HEK293 (cell line): Measurements from ENCODE around the gene PPP1R1C.

Experiments
- CTCF ChIA-PET: fragments of 350-600 bp; formaldehyde crosslinking; extraction: SDS; loops from one replicate; lab custom pipeline; 2021; ENCODE audit warnings: antibody characterized with exemption; lab: Yijun Ruan, JAX
- POLR2A ChIA-PET: fragments of 300-600 bp; formaldehyde crosslinking; extraction: SDS; loops from one replicate; lab custom pipeline; 2020; ENCODE audit warnings: antibody characterized with exemption, inconsistent platforms; lab: Yijun Ruan, JAX
- H3K27ac ChIP-seq: fragments of 200-500 bp; sonication (Bioruptor generic); 2 replicates; pipeline ENCODE4 v1.5.1; 2014; ENCODE audit warnings: low read depth, low read length, control low read depth, inconsistent platforms; ENCODE audit errors: extremely low read depth
- H3K36me3 ChIP-seq, 2 experiments: fragments of 200-500 bp in 1 of 2; sonication (Bioruptor generic) in 1 of 2; 1 replicate in 1 of 2; 2 replicates in 1 of 2; pipeline ENCODE4 v1.5.1; 2014 to 2017; ENCODE audit warnings: inconsistent platforms in 2 of 2, low read length in 2 of 2; ENCODE audit not compliant: control insufficient read depth in 2 of 2, insufficient read depth in 1 of 2
- H3K4me1 ChIP-seq: fragments of 200-500 bp; sonication (Bioruptor generic); 2 replicates; pipeline ENCODE4 v1.5.1; 2014; ENCODE audit warnings: mild to moderate bottlenecking, low read length, inconsistent platforms; ENCODE audit not compliant: control insufficient read depth, insufficient read depth
- H3K4me3 ChIP-seq: 2 replicates; pipeline ENCODE4 v1.5.1; 2011; ENCODE audit warnings: low read depth, mild to moderate bottlenecking, control low read depth, low read length, moderate library complexity
- H3K9me3 ChIP-seq: fragments of 200-500 bp; sonication (Bioruptor generic); 2 replicates; pipeline ENCODE4 v1.5.1; 2014; ENCODE audit warnings: low read depth, low read length, inconsistent platforms; ENCODE audit not compliant: control insufficient read depth, insufficient read depth
- KLF16 ChIP-seq: fragments of 450-650 bp; formaldehyde crosslinking; IDR thresholded peaks from 2 replicates; pipeline ENCODE4 v1.5.1; 2017; ENCODE audit warnings: missing biosample characterization, missing genetic modification characterization
- MZF1 ChIP-seq: fragments of 450-650 bp; formaldehyde crosslinking; IDR thresholded peaks from 2 replicates; pipeline ENCODE4 v1.5.1; 2017; ENCODE audit warnings: missing biosample characterization, missing genetic modification characterization, borderline replicate concordance
- OSR2 ChIP-seq: fragments of 450-650 bp; formaldehyde crosslinking; IDR thresholded peaks from 2 replicates; pipeline ENCODE4 v1.5.1; 2016; ENCODE audit warnings: missing biosample characterization, missing genetic modification characterization
- PRDM10 ChIP-seq: fragments of 450-650 bp; formaldehyde crosslinking; IDR thresholded peaks from 2 replicates; pipeline ENCODE4 v1.5.1; 2016; ENCODE audit warnings: missing biosample characterization, missing genetic modification characterization
- TCF7L2 ChIP-seq: IDR thresholded peaks from 2 replicates; pipeline ENCODE4 v1.6.1; 2011; ENCODE audit warnings: low read depth, mild to moderate bottlenecking, inconsistent platforms, low read length, moderate library complexity, borderline replicate concordance
- ZBTB7A ChIP-seq: fragments of 450-650 bp; formaldehyde crosslinking; IDR thresholded peaks from 2 replicates; pipeline ENCODE4 v1.5.1; 2016; ENCODE audit warnings: low read depth, missing biosample characterization, missing genetic modification characterization
- ZNF121 ChIP-seq: fragments of 450-650 bp; formaldehyde crosslinking; IDR thresholded peaks from 2 replicates; pipeline ENCODE4 v1.5.1; 2016; ENCODE audit warnings: missing biosample characterization, missing genetic modification characterization
- ZNF292 ChIP-seq: fragments of 450-650 bp; formaldehyde crosslinking; IDR thresholded peaks from 2 replicates; pipeline ENCODE4 v1.5.1; 2016; ENCODE audit warnings: low read depth, missing biosample characterization, missing genetic modification characterization, borderline replicate concordance
- ZNF362 ChIP-seq: fragments of 450-650 bp; formaldehyde crosslinking; IDR thresholded peaks from 2 replicates; pipeline ENCODE4 v1.5.1; 2016; ENCODE audit warnings: missing biosample characterization, missing genetic modification characterization
- ZNF404 ChIP-seq: fragments of 450-650 bp; formaldehyde crosslinking; IDR thresholded peaks from 2 replicates; pipeline ENCODE4 v1.5.1; 2017; ENCODE audit warnings: missing biosample characterization, missing genetic modification characterization
- ZNF544 ChIP-seq: fragments of 450-650 bp; formaldehyde crosslinking; IDR thresholded peaks from 2 replicates; pipeline ENCODE4 v1.5.0; 2017; ENCODE audit warnings: missing biosample characterization, missing genetic modification characterization
- ZNF585B ChIP-seq: fragments of 450-650 bp; formaldehyde crosslinking; IDR thresholded peaks from 2 replicates; pipeline ENCODE4 v1.5.1; 2016; ENCODE audit warnings: missing biosample characterization, missing genetic modification characterization
- ZNF596 ChIP-seq: fragments of 450-650 bp; IDR thresholded peaks from 2 replicates; pipeline ENCODE4 v1.5.0; 2018; ENCODE audit warnings: missing biosample characterization, mild to moderate bottlenecking, missing genetic modification characterization, moderate library complexity
- ZNF645 ChIP-seq: fragments of 450-650 bp; formaldehyde crosslinking; IDR thresholded peaks from 2 replicates; pipeline ENCODE4; 2016; ENCODE audit warnings: missing biosample characterization, missing genetic modification characterization
- ZNF658 ChIP-seq: fragments of 450-650 bp; formaldehyde crosslinking; IDR thresholded peaks from 2 replicates; pipeline ENCODE4; 2016; ENCODE audit warnings: missing biosample characterization, missing genetic modification characterization
- ZNF664 ChIP-seq: fragments of 450-650 bp; formaldehyde crosslinking; IDR thresholded peaks from 2 replicates; pipeline ENCODE4 v1.5.1; 2016; ENCODE audit warnings: missing biosample characterization, missing genetic modification characterization
- TF ChIP-seq, protein P1 (sequence below): fragments of 450-650 bp; formaldehyde crosslinking; IDR thresholded peaks from 2 replicates; pipeline ENCODE4 v1.5.1; 2016; ENCODE audit warnings: missing biosample characterization, missing genetic modification characterization
- TF ChIP-seq, protein P2 (sequence below): fragments of 450-650 bp; formaldehyde crosslinking; IDR thresholded peaks from 2 replicates; pipeline ENCODE4 v1.5.1; 2016; ENCODE audit warnings: missing biosample characterization, missing genetic modification characterization

Gene PPP1R1C

GRCh38 chr2:182004945-182005520 is 19.4 kb downstream of the PPP1R1C start:
- TF ChIP-seq ZNF544 (tag by site-specific recombination), result no peak
- TF ChIP-seq, all 188 proteins: peak for 0
- H3K4me1 ChIP-seq, result no peaks in the 10 kb centered on the region
- H3K36me3 ChIP-seq, result no peaks in the 10 kb centered on the region
- no peaks in the 10 kb centered on the region for H3K9me3 ChIP-seq
- no peak overlapping the region for H3K4me3 ChIP-seq
- H3K27ac ChIP-seq, result no peak overlapping the region
- CTCF ChIA-PET, result interaction anchor here (0.7 kb wide), 1 partner anchor 554 kb away, joined by 3 read pairs; no protein-coding TSS in a partner anchor
- POLR2A ChIA-PET, result no interaction called here

- no peaks in the 10 kb centered on the region for H3K9me3 ChIP-seq
- TF ChIP-seq ZNF404 (tag by site-specific recombination) (no peak), ZNF121 (tag by site-specific recombination) (no peak), MZF1 (no peak), TCF7L2 (no peak), ZNF292 (tag by site-specific recombination) (no peak), OSR2 (tag by site-specific recombination) (no peak), ZBTB7A (no peak), ZNF596 (tag by site-specific recombination) (no peak), ZNF585B (no peak), KLF16 (tag by site-specific recombination) (no peak), PRDM10 (no peak), ZNF645 (tag by site-specific recombination) (no peak), ZNF658 (tag by site-specific recombination) (no peak), ZNF362 (no peak), ZNF664 (tag by site-specific recombination) (no peak)
- TF ChIP-seq, protein P1, sequence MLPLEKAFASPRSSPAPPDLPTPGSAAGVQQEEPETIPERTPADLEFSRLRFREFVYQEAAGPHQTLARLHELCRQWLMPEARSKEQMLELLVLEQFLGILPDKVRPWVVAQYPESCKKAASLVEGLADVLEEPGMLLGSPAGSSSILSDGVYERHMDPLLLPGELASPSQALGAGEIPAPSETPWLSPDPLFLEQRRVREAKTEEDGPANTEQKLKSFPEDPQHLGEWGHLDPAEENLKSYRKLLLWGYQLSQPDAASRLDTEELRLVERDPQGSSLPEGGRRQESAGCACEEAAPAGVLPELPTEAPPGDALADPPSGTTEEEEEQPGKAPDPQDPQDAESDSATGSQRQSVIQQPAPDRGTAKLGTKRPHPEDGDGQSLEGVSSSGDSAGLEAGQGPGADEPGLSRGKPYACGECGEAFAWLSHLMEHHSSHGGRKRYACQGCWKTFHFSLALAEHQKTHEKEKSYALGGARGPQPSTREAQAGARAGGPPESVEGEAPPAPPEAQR (tag by site-specific recombination), result no peak
- TF ChIP-seq, protein P2, sequence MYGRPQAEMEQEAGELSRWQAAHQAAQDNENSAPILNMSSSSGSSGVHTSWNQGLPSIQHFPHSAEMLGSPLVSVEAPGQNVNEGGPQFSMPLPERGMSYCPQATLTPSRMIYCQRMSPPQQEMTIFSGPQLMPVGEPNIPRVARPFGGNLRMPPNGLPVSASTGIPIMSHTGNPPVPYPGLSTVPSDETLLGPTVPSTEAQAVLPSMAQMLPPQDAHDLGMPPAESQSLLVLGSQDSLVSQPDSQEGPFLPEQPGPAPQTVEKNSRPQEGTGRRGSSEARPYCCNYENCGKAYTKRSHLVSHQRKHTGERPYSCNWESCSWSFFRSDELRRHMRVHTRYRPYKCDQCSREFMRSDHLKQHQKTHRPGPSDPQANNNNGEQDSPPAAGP, result no peak
- TF ChIP-seq, all 188 proteins: peak for 0
- ChIA-PET POLR2A (no interaction called here), CTCF (no interaction called here)
- Histone ChIP-seq H3K27ac (no peak overlapping the region), H3K4me3 (no peak overlapping the region), H3K4me1 (no peaks in the 10 kb centered on the region), H3K36me3 (no peaks in the 10 kb centered on the region)
These were observed 21.1 kb downstream of the PPP1R1C start for GRCh38 chr2:182006595-182007341.
